ENCODE results near the gene TCFL5. TPM values are rescaled to one million over a fixed set of nuclear protein-coding genes. Genes with fewer than 3 reads are reported as not detected.

TCFL5 gene
- total RNA-seq, 3 donors from 2014 or later: 4.4 to 4.9 (median 4.5) TPM

DNA sequence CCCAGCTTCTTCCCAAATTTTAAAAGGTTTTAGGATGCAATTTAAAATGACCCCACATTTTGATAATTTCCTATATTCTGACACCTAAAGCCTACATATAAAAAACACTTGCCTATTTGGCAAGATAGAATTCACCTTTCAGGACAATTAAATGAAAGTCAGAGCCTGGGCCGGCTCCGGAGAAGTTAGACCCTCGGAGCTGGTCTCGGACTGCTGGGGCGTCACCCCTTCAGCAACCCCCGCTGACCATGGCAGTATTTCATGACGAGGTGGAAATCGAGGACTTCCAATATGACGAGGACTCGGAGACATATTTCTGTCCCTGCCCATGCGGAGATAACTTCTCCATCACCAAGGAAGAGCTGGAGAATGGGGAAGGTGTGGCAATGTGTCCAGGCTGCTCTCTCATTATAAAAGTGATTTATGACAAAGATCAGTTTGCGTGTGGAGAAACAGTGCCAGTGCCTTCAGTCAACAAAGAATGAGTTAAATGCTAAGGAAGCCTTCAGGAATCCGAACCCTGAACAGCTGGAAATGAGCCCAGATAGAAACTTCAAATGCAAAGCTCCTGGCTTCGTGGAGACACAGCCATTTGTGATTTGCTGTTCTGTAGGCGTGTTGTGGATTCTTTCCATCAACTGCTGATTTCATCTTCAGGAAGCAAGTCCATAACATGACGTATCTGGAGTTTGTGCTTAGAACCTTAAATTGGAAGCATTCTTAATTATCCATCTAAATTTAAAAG lies 16.0 kb downstream of the TCFL5 start:
- no peaks in the 10 kb centered on the region for H3K4me1 Mint-ChIP-seq (ENCODE audit: low read depth)
- H3K36me3 Mint-ChIP-seq (ENCODE audit: insufficient read depth): peaks cover 16% of the 10 kb centered on the region
- H3K4me3 Mint-ChIP-seq: no peak overlapping the region
- no peaks in the 10 kb centered on the region for H3K9me3 Mint-ChIP-seq
- DNase-seq (no peak), ATAC-seq (no peak)
- no peaks in the 10 kb centered on the region for H3K27me3 Mint-ChIP-seq (ENCODE audit: low read depth)

DNA sequence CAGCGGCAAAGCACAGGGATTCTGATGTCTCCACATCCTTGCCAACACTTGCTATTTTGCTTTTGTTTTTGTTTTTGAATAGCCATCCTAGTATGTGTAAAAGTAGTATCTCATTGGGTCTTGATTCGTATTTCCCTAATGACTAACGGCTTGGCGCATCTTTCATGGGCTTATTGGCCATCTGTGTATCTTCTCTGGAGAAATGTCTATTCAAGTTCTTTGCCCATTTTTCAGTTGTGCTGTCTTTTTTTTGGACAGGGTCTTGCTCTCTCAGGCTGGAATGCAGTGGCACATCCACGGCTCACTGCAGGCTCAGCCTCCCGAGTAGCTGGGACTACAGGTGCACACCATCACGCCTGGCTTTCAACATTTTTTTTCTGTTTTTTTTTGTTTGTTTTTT lies 17.4 kb downstream of the TCFL5 start:
- ATAC-seq (no peak), DNase-seq (no peak)
- Mint-ChIP-seq H3K9me3 (no peaks in the 10 kb centered on the region), H3K27me3 (ENCODE audit: low read depth) (no peaks in the 10 kb centered on the region), H3K36me3 (ENCODE audit: insufficient read depth) (peaks cover 10% of the 10 kb centered on the region), H3K4me1 (ENCODE audit: low read depth) (no peaks in the 10 kb centered on the region), H3K4me3 (no peak overlapping the region)

DNA sequence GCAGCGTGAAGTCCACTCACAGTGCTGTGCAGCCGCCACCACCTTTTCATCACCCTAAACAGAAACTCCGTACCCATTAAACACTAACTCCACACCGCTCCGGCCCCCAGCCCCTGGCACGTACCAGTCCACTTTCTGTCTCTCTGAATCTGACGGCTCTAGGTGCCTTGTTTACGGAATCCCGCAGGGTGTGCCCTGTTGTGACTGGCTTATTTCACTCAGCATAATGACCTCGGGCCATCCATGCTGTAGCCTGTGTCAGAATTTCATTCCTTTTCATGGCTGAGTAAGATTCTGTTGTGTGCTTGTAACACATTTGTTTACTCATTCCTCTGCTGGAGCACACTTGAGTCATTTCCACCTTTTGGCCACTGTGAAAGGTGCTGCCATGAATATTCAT lies 18.0 kb downstream of the TCFL5 start:
- Mint-ChIP-seq H3K4me1 (ENCODE audit: low read depth) (no peaks in the 10 kb centered on the region), H3K36me3 (ENCODE audit: insufficient read depth) (peaks cover 10% of the 10 kb centered on the region), H3K9me3 (no peaks in the 10 kb centered on the region), H3K4me3 (no peak overlapping the region), H3K27me3 (ENCODE audit: low read depth) (no peaks in the 10 kb centered on the region)
- no peak for DNase-seq
- ATAC-seq: no peak

DNA sequence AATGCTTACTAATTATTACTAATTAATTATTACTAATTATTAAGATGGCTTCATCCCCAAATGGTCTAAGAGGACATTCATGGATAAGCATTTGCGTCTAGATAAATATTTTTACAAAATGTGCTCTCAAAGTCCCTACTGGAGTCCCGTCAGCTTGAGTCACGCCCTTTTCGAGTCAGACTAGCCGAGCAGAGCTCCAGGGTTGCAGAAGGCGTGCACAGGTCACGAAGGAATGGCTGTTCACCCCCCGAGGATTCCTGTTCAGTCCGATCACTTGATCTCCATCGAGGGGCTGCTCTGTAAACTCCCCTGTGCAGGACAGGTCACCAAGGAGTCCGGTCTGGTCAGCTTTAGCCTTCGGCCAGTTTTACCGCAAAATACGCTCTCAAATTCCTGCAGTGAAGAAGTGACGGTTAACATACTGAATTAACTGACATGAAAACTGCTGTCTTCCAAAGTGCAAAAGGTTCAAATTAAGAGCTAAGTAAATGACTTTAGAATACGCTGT lies 19.9 kb downstream of the TCFL5 start:
- peaks cover 2% of the 10 kb centered on the region for H3K27me3 Mint-ChIP-seq (ENCODE audit: low read depth)
- no peaks in the 10 kb centered on the region for H3K9me3 Mint-ChIP-seq
- no peaks in the 10 kb centered on the region for H3K4me1 Mint-ChIP-seq (ENCODE audit: low read depth)
- no peak for DNase-seq
- peaks cover 4% of the 10 kb centered on the region for H3K36me3 Mint-ChIP-seq (ENCODE audit: insufficient read depth)
- ATAC-seq: no peak
- H3K4me3 Mint-ChIP-seq: no peak overlapping the region

DNA sequence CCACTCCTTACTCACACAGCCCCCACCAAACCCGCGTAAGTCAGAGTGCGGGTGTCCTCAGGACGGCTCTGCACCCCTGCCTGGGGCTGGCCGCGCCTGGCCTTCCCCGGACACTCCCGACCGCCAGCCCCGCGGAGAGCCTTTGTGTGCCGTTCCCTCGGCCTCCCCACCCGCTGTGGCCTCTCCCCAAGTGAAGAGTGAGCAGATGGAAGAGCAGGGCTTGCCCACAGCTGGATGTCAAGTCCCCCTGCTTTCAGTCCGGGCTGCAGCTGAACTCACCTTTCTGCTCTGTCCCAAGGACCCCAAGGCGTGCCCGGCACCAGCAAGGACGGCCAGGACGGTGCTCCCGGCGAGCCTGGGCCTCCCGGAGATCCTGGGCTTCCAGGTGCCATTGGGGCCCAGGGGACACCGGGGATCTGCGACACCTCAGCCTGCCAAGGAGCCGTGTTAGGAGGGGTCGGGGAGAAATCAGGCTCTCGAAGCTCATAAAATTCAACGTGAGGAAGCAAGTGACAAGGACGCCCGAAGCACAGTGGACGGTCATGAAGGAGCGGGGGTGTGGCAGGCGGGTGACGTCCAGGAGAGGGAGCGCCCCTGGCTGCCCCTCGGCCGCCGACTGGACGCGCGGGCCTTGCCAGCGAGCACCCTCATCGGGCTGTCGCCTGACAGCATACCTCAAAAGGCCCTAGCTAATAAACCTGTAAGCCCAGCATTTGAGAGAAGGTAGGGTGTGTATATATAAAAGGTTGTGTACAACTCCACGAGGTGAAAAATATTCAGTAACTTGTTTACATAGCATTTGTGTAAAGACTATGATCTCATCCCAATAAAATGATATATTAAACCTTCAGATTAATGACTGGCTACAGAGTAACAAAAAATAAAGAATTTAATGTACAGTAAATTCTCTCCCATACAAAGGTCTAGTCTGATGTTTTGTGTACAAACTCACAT lies 21.1 kb downstream of the TCFL5 start:
- no peak overlapping the region for H3K4me3 Mint-ChIP-seq
- peaks cover 2% of the 10 kb centered on the region for H3K36me3 Mint-ChIP-seq (ENCODE audit: insufficient read depth)
- peaks cover 2% of the 10 kb centered on the region for H3K27me3 Mint-ChIP-seq (ENCODE audit: low read depth)
- H3K4me1 Mint-ChIP-seq (ENCODE audit: low read depth): no peaks in the 10 kb centered on the region
- no peak for DNase-seq
- no peak for ATAC-seq
- no peaks in the 10 kb centered on the region for H3K9me3 Mint-ChIP-seq

DNA sequence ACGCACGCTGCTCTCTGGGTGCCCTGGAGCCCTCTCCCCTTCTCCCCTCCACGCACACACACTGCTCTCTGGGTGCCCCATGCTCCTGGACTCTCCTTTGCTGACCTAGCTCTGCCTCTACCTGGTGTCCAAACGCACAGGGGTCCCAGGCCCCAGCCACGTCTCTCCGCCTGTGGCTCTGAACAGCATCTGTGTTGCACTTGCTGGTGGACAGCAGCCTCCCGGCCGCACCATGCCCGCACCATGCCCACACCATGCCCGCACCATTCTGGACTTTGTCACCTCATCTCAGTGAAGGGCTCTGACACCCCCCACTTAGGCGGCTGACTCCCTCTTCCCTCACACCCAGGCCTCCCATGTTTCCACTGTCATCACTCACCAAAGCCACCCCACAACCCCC lies 21.8 kb downstream of the TCFL5 start:
- Mint-ChIP-seq H3K9me3 (no peaks in the 10 kb centered on the region), H3K36me3 (ENCODE audit: insufficient read depth) (no peaks in the 10 kb centered on the region), H3K4me3 (no peak overlapping the region), H3K4me1 (ENCODE audit: low read depth) (no peaks in the 10 kb centered on the region), H3K27me3 (ENCODE audit: low read depth) (peaks cover 2% of the 10 kb centered on the region)
- ATAC-seq (no peak), DNase-seq (no peak)

DNA sequence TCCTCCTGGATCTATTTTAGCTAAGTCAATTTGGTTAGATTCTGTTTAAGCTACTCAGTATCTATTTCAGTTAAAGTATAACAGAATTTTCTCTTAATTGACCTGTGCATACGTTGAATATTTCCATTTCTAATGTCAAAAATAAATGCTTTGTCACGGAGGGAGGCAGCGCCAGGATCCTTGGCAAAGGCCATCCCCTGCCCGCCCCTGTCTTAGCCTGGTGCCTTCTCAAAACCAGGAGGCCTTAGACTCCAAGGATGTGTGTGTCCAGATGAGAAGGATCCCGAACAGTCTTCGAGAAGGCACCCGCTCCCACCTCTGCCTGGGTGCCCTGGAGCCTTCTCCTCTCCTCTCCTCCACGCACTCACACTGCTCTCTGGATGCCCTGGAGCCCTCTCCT lies 22.4 kb downstream of the TCFL5 start:
- no peaks in the 10 kb centered on the region for H3K36me3 Mint-ChIP-seq (ENCODE audit: insufficient read depth)
- H3K4me1 Mint-ChIP-seq (ENCODE audit: low read depth): no peaks in the 10 kb centered on the region
- H3K9me3 Mint-ChIP-seq: no peaks in the 10 kb centered on the region
- H3K4me3 Mint-ChIP-seq: no peak overlapping the region
- no peak for ATAC-seq
- H3K27me3 Mint-ChIP-seq (ENCODE audit: low read depth): peaks cover 2% of the 10 kb centered on the region
- DNase-seq: no peak

DNA sequence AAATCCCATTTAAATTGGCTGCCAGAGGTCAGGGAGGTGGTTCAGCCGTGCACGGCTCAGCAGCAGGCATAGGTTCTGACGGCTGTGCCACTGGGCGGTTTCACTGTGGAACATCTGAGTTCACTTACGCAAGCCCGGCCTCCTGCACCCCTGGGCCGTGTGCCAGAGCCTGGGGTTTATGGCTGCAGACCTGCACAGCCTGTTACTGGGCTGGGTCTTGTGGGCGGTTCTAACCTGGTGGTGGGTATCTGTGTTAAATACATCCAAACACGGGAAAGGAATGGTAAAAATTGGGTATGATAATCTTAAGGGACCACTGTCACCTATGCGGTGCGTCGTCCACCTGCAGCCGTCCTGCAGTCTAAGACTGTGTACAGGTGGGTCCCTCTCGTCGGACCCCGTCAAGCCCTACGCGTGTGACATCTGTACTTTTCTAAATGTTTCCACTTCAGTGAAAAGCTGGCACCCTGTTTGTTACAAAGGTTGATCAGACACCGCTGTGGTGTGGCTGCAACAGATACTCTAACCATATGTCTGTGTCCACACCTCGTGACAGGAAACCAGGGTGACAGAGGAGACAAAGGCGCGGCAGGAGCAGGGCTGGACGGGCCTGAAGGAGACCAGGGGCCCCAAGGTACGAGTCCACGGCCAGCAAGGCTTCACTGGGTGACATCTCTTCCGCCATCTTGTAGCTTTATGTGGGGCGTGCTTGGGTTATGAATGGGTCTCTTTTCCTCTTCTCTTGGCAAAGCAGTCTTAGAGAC lies 23.3 kb downstream of the TCFL5 start:
- H3K9me3 Mint-ChIP-seq: no peaks in the 10 kb centered on the region
- no peaks in the 10 kb centered on the region for H3K4me1 Mint-ChIP-seq (ENCODE audit: low read depth)
- DNase-seq (no peak), ATAC-seq (no peak)
- H3K4me3 Mint-ChIP-seq: no peak overlapping the region
- H3K27me3 Mint-ChIP-seq (ENCODE audit: low read depth): peaks cover 2% of the 10 kb centered on the region
- no peaks in the 10 kb centered on the region for H3K36me3 Mint-ChIP-seq (ENCODE audit: insufficient read depth)

DNA sequence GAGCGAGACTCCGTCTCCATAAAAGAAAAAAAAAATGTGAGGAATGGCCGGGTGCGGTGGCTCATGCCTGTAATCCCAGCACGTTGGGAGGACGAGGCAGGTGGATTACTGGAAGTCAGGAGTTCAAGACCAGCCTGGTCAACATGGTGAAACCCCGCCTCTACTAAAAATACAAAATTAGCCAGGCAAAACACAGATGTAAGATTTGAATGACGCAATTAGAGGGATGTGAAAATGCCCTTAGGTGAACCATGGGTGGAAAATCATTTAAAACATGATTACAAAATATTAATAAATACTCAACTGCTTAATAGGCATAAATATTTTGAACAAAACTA lies 23.9 kb downstream of the TCFL5 start:
- no peak for DNase-seq
- Mint-ChIP-seq H3K36me3 (ENCODE audit: insufficient read depth) (no peaks in the 10 kb centered on the region), H3K4me1 (ENCODE audit: low read depth) (peaks cover 2% of the 10 kb centered on the region), H3K9me3 (no peaks in the 10 kb centered on the region), H3K27me3 (ENCODE audit: low read depth) (peaks cover 2% of the 10 kb centered on the region), H3K4me3 (no peak overlapping the region)
- ATAC-seq: no peak

DNA sequence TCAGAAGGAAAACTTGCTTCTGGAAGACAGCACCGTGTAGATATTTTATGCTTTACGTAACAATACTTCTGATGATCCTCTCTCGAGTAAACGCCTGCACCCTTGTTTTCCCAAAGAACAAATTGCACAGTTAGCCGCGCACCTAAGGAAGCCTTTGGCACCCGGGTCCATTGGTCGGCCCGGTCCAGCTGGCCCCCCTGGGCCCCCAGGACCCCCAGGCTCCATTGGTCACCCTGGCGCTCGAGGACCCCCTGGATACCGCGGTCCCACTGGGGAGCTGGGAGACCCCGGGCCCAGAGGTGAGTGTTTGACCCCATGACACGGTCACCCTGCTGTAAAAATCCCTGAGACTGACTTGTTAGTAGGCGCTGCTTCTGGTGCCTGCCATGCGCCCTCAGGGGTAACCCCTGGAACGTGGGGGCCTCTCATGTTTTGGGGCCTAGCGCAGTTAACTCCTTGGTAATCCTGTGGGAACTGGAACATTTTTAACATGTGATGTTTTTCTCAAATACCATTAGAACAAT lies 24.6 kb downstream of the TCFL5 start:
- ATAC-seq: no peak
- Mint-ChIP-seq H3K4me3 (no peak overlapping the region), H3K9me3 (no peaks in the 10 kb centered on the region), H3K27me3 (ENCODE audit: low read depth) (peaks cover 2% of the 10 kb centered on the region), H3K36me3 (ENCODE audit: insufficient read depth) (no peaks in the 10 kb centered on the region), H3K4me1 (ENCODE audit: low read depth) (peaks cover 7% of the 10 kb centered on the region)
- DNase-seq: no peak

DNA sequence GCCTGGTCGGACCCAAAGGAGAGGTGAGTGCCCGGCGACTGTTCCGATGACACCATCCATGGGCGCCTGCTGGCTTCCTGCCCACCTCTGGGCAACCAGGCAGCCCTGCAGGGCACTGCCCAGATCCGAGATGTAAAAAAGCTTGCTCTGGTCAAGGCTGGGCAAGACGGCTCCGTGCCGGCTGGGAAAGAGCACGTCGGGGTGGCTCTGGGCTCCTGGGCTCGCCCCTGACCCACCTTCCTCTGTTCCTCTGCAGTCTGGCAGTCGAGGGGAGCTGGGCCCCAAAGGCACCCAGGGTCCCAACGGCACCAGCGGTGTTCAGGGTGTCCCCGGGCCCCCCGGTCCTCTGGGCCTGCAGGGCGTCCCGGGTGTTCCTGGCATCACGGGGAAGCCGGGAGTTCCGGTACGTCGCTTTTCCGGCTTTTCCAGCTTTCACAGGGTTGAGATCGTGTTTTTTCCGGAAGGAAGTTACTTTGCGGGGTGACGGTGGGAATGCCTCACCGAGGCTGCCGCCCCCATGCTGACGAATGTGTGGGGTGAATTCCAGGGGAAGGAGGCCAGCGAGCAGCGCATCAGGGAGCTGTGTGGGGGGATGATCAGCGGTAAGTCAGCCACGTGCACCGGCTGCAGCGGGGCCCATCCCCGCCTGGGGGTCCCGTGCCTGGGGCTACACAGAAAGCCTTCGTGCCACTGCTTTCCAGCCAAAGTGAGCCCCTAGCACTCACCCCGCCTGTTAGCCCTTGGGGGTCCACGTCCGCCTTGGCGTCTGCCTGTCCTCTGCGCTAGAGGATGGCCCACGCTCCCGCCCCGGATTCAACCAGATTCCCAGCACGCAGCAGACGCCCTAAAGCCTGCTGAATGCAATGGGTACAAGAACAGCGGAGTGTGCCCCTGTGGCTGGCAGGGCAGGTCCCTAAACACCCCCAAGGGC lies 25.4 kb downstream of the TCFL5 start:
- ATAC-seq: no peak
- H3K27me3 Mint-ChIP-seq (ENCODE audit: low read depth): peaks cover 2% of the 10 kb centered on the region

DNA sequence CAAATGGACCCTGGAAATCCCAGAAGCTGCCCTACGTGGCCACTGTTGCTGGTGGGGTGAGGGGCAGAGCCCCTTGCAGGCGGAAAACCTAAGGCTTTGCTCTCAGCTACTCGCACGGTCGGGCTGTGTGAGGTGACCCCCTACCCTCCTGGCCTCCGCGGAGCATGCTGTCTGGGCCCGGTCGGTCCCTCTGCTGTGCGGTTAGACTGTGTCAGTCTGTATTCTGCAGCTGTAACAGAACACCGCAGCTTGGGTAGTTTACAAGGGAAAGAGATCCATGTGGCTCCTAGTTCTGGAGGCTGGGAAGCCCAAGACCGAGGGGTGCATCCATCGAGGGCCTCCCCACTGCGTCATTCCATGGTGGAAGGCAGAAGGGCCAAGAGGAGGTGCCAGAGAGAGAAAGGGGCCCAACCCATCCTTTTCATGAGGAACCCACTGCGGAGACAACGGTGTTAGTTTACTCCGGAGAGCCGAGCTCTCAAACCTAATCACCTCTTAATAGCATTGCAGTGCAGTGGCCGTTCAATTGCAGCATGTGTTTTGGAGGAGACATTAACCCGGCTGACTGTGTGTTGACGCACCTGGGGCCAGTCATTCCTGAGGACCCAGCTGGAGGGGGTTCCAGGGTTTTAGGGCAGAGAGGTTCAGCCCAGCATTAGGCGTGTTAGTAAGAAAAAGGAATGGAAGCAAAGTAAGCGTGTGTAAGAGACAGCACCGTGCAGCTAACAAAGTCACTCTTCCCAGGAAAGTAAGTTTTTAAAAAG lies 26.5 kb downstream of the TCFL5 start:
- no peak for ATAC-seq
- DNase-seq: no peak
- Mint-ChIP-seq H3K4me1 (ENCODE audit: low read depth) (peaks cover 10% of the 10 kb centered on the region), H3K36me3 (ENCODE audit: insufficient read depth) (no peaks in the 10 kb centered on the region), H3K9me3 (no peaks in the 10 kb centered on the region), H3K4me3 (no peak overlapping the region), H3K27me3 (ENCODE audit: low read depth) (peaks cover 2% of the 10 kb centered on the region)

More for the DNA sequence above, 25.4 kb downstream of the TCFL5 start:
- H3K4me1 Mint-ChIP-seq (ENCODE audit: low read depth): peaks cover 10% of the 10 kb centered on the region
- no peak for DNase-seq
- no peak overlapping the region for H3K4me3 Mint-ChIP-seq
- H3K36me3 Mint-ChIP-seq (ENCODE audit: insufficient read depth): no peaks in the 10 kb centered on the region
- no peaks in the 10 kb centered on the region for H3K9me3 Mint-ChIP-seq

DNA sequence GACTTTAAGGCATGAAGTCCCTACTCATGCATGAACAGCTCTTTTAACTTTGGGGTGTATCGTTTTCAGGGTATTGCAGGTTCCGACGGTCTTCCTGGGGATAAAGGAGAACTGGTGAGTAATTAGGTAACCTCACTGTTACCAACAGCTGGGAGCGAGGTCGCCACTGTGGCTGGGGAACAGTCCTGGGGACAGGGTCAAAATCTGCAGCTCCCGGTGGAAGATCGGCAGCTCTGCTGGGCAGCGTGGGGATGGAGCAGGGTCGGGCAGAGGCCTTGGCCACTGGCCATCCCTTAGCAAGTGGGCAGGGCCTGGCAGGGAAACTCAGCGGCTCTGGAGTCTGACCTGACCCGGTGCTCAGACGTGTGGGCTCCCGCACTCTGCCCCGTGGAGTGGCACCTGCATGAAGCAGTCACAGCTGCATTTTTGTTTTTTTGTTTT lies 28.7 kb downstream of the TCFL5 start:
- no peak overlapping the region for H3K4me3 Mint-ChIP-seq
- peaks cover 10% of the 10 kb centered on the region for H3K4me1 Mint-ChIP-seq (ENCODE audit: low read depth)
- H3K27me3 Mint-ChIP-seq (ENCODE audit: low read depth): peaks cover 2% of the 10 kb centered on the region
- no peaks in the 10 kb centered on the region for H3K36me3 Mint-ChIP-seq (ENCODE audit: insufficient read depth)
- DNase-seq (no peak), ATAC-seq (no peak)
- H3K9me3 Mint-ChIP-seq: no peaks in the 10 kb centered on the region
